B cell (primary cell): ENCODE data around the gene ZNF784. TPM values are rescaled to one million over a fixed set of nuclear protein-coding genes. Genes with fewer than 3 reads are reported as not detected.

Experiments
- ATAC-seq: fragments of 200-7000 bp; cut with Tn5 transposase; one replicate; pipeline ENCODE4 v1.10.0; 2021; ENCODE audit warnings: low read depth, mild to moderate bottlenecking, moderate number of reproducible peaks, moderate library complexity
- CTCF ChIA-PET: fragments of 350-600 bp; sonication (Branson Sonifier 250); formaldehyde crosslinking; loops from one replicate; lab custom pipeline; 2021; ENCODE audit warnings: antibody characterized with exemption, inconsistent platforms; lab: Charles Lee
- POLR2A ChIA-PET: fragments of 350-600 bp; sonication (Branson Sonifier 250); formaldehyde crosslinking; loops from one replicate; lab custom pipeline; 2021; ENCODE audit warnings: antibody characterized with exemption; lab: Charles Lee
- DNase-seq: peaks from one replicate; pipeline ENCODE4 v3.0.0; 2013
- H2AFZ ChIP-seq: 2 replicates; pipeline ENCODE4 v1.6.1; 2012; ENCODE audit warnings: mild to moderate bottlenecking, low read depth, low read length; ENCODE audit not compliant: insufficient read depth, poor library complexity, severe bottlenecking
- H3K27ac ChIP-seq, 2 donors: 1 replicate in 1 of 2; 2 replicates in 1 of 2; pipeline ENCODE4 v1.5.1; 2012 to 2013; ENCODE audit warnings: low read length in 2 of 2, mild to moderate bottlenecking in 2 of 2, moderate library complexity in 1 of 2
- H3K27me3 ChIP-seq, 4 experiments: fragments of 200-600 bp in 1 of 4; sonication (generic) in 1 of 4; replicated peaks in 1 of 4; 1 replicate in 2 of 4; 2 replicates in 2 of 4; pipeline versions ENCODE4 v1.6.1 to v1.7.0; 2013 to 2016; ENCODE audit warnings: low read length in 3 of 4, mild to moderate bottlenecking in 2 of 4, mixed read lengths in 1 of 4, moderate library complexity in 1 of 4; ENCODE audit not compliant: insufficient read depth in 4 of 4, control insufficient read depth in 3 of 4; ENCODE audit errors: control extremely low read depth in 1 of 4
- H3K36me3 ChIP-seq, 2 experiments: replicated peaks in 1 of 2; 1 replicate in 1 of 2; 2 replicates in 1 of 2; pipeline versions ENCODE4 v1.6.1 to v1.7.1; 2013; ENCODE audit warnings: low read length in 1 of 2; ENCODE audit not compliant: insufficient read depth in 2 of 2, control insufficient read depth in 1 of 2; ENCODE audit errors: control extremely low read depth in 1 of 2, extremely low read depth in 1 of 2
- H3K4me1 ChIP-seq, 2 donors: fragments of 200-600 bp in 1 of 2; sonication (generic) in 1 of 2; 1 replicate in 1 of 2; 2 replicates in 1 of 2; pipeline versions ENCODE4 v1.5.1 to v1.6.1; 2013 to 2017; ENCODE audit warnings: low read length in 2 of 2; ENCODE audit not compliant: control insufficient read depth in 2 of 2, insufficient read depth in 2 of 2
- H3K4me2 ChIP-seq: replicated peaks from 2 replicates; pipeline ENCODE3; 2012; ENCODE audit warnings: mild to moderate bottlenecking, low read depth, low read length; ENCODE audit not compliant: poor library complexity, severe bottlenecking
- H3K4me3 ChIP-seq, 5 experiments: fragments of 200-600 bp in 1 of 5; sonication (generic) in 1 of 5; 1 replicate in 3 of 5; 2 replicates in 2 of 5; pipeline versions ENCODE4 v1.5.1 to v1.7.0; 2011 to 2016; ENCODE audit warnings: low read length in 4 of 5, mild to moderate bottlenecking in 4 of 5, low read depth in 2 of 5, control low read depth in 1 of 5, moderate library complexity in 1 of 5; ENCODE audit not compliant: insufficient read depth in 1 of 5; ENCODE audit errors: control extremely low read depth in 1 of 5, extremely low read depth in 1 of 5
- H3K79me2 ChIP-seq: fragments of 200-600 bp; sonication (generic); one replicate; pipeline ENCODE4 v1.6.0; 2016; ENCODE audit warnings: low read length; ENCODE audit not compliant: control insufficient read depth, insufficient read depth
- H3K9ac ChIP-seq: fragments of 200-600 bp; sonication (generic); 2 replicates; pipeline ENCODE4 v1.6.1; 2017; ENCODE audit warnings: mild to moderate bottlenecking, low read length, moderate library complexity
- H3K9me3 ChIP-seq, 3 donors: one replicate each; pipeline versions ENCODE4 v1.6.1 to v1.7.1; 2013; ENCODE audit warnings: low read length in 2 of 3; ENCODE audit not compliant: control insufficient read depth in 2 of 3, insufficient read depth in 1 of 3; ENCODE audit errors: control extremely low read depth in 1 of 3
- H4K20me1 ChIP-seq: 2 replicates; pipeline ENCODE4 v1.6.0; 2012; ENCODE audit warnings: mild to moderate bottlenecking, low read length; ENCODE audit not compliant: insufficient read depth, control insufficient read depth, poor library complexity, severe bottlenecking
- H3K27ac Mint-ChIP-seq: one replicate; pipeline ENCODE4 v1.8.0; 2021; ENCODE audit warnings: mixed read lengths
- H3K27me3 Mint-ChIP-seq: one replicate; pipeline ENCODE4 v1.8.0; 2021; ENCODE audit warnings: mixed read lengths
- H3K4me1 Mint-ChIP-seq: one replicate; pipeline ENCODE4 v1.8.0; 2021; ENCODE audit warnings: mixed read lengths
- H3K4me3 Mint-ChIP-seq: one replicate; pipeline ENCODE4 v1.8.0; 2021; ENCODE audit warnings: mixed read lengths
- H3K9me3 Mint-ChIP-seq: one replicate; pipeline ENCODE4 v1.8.0; 2022; ENCODE audit warnings: mixed read lengths; ENCODE audit not compliant: insufficient read depth
- EZH2 ChIP-seq: IDR thresholded peaks from 2 replicates; pipeline ENCODE4 v1.6.1; 2012; ENCODE audit warnings: borderline replicate concordance, low read depth, mild to moderate bottlenecking, moderate library complexity, low read length; ENCODE audit not compliant: insufficient read depth, poor library complexity, severe bottlenecking
- WGBS: methylation state at CpG from one replicate; pipeline ENCODE4 v1.1.5; 2013; ENCODE audit warnings: missing lambda C conversion rate; ENCODE audit not compliant: insufficient coverage; 5-methylcytosine and 5-hydroxymethylcytosine counted together
- intact Hi-C: fragments of 100-400 bp; cut with micrococcal nuclease; formaldehyde crosslinking; loops from one replicate; pipeline ENCODE4 v1.10.0; 2022
- polyA minus RNA-seq: library from RNA; depleted of rRNA, polyadenylated mRNA; stranded (reverse); fragments of >200 nt; gene quantifications from 2 replicates; pipeline ENCODE4 v1.2.3, GENCODE V29; 2012
- polyA plus RNA-seq: library from polyadenylated mRNA; depleted of rRNA; stranded (reverse); fragments of >200 nt; gene quantifications from 2 replicates; pipeline ENCODE4 v1.2.3, GENCODE V29; 2012
- total RNA-seq, 2 donors: library from RNA; stranded (reverse); fragments of 120-200 nt in 1 of 2; gene quantifications; 1 replicate in 1 of 2; 2 replicates in 1 of 2; pipeline versions ENCODE4 v1.2.3 to v1.2.4, GENCODE V29; 2013 to 2022
- TF ChIP-seq, protein P1 (sequence below): fragments of 200-600 bp; IDR thresholded peaks from one replicate; pipeline ENCODE4 v1.8.0; 2022; ENCODE audit warnings: antibody characterized with exemption, mild to moderate bottlenecking

ZNF784 gene, protein sequence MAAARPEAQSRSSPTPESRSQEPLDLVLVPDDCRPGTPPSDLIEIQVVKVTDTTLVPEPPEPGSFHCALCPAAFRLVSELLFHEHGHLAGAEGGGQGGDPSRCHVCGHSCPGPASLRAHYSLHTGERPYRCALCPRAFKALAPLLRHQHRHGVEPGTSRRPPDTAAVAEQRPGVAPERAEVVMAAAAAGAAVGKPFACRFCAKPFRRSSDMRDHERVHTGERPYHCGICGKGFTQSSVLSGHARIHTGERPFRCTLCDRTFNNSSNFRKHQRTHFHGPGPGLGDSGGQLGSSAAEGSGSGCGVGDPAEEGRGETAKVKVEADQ
- 9.7 and 11.5 TPM in 2 replicates for total RNA-seq
- total RNA-seq (2013), result 3.3 TPM
- polyA plus RNA-seq, result 9.2 and 13.3 TPM in 2 replicates
- 19.3 and 20.1 TPM in 2 replicates for polyA minus RNA-seq

DNA sequence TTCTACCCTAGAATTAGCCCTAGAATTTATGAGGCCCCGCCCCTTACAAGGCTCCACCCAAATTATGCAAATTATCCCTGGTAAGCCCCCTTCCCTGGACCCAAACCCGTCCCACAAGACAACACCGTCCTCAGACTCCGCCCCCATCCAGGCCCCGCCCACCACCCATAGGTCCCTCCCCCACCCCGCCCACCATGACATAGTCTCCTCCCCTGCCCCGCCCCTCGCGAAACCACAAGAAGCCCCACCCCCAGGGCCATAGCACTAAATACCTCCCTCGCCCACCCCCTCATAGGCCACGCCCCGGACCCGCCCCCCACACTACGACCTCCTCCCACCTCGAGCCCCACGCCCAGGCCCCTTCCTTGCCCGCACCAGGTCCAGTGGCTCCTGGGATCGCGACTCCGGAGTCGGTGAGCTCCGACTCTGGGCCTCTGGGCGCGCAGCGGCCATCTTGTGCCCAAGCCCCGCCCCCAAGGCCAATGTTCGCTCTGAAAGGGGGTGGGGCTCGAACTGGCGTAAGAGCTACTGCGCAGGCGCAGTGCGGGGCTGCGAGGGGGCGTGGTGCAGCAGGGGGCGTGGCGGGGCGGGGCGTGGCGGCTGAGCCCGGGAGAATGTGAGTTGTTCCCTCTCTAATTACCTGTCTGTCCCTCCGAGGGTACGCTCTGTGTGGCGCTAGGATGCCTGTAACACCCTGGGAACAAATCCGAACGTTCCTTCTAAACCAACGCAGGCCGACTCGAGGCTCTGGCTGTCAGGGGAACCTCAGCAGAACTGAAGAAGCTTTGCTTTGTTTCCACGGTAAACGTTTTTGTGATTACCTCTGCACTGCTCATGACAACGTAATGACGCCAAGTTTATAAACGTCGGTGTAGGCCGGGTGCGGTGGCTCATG is at the start of gene ZNF784:
TSS of gene ZNF784 (minus strand) at position 458 of the 895 bp plus-strand sequence. CDS start at position 453, 5 bp downstream.
- Histone ChIP-seq H3K9me3 (no peaks in the 10 kb centered on the region), H3K4me3 (peak within 1 kb of the TSS in 4 of 5 experiments; percentile 47 to 84 (median 69)), H3K4me1 (peaks cover 10 to 14% of the 10 kb centered on the region in 2 donors), H3K79me2 (peaks cover 8% of the 10 kb centered on the region), H3K27me3 (no peaks in the 10 kb centered on the region), H4K20me1 (peaks cover 7% of the 10 kb centered on the region), H2AFZ (peak within 1 kb of the TSS; percentile 82), H3K36me3 (peaks cover 0 to 6% of the 10 kb centered on the region in 2 experiments), H3K27ac (peak within 1 kb of the TSS; percentile 87), H3K9ac (peak within 1 kb of the TSS; percentile 85), H3K4me2 (peak within 1 kb of the TSS; percentile 81)
- peak within 1 kb of the TSS; percentile 99 for H3K27ac Mint-ChIP-seq
- CTCF ChIA-PET, result interaction anchor here (0.6 to 3.8 kb wide), 15 partner anchors 9 to 483 kb away, joined by 3 to 27 read pairs (median 5); partner anchors contain the start of genes FIZ1, ZNF628 and ZNF865
- POLR2A ChIA-PET, result interaction anchor here (0.5 to 2.4 kb wide), 18 partner anchors 8 to 496 kb away, joined by 3 to 58 read pairs (median 5); partner anchors contain the start of genes CCDC106, FIZ1, U2AF2 and UBE2S
- H3K27me3 Mint-ChIP-seq, result no peaks in the 10 kb centered on the region
- intact Hi-C loops, result loop anchor here (1.0 to 10.0 kb wide), 9 partner anchors 8 to 520 kb away; partner anchors contain the start of genes FIZ1, ISOC2, UBE2S and ZNF444
- H3K4me3 Mint-ChIP-seq, result peak within 1 kb of the TSS; percentile 95
- no peaks in the 10 kb centered on the region for H3K9me3 Mint-ChIP-seq
- DNase-seq (peak; percentile 97), ATAC-seq (peak; percentile 86)
- peaks cover 18% of the 10 kb centered on the region for H3K4me1 Mint-ChIP-seq
- no peak for TF ChIP-seq EZH2
- under 1% methylated on average over 49 of the region's 56 CpGs for WGBS

DNA sequence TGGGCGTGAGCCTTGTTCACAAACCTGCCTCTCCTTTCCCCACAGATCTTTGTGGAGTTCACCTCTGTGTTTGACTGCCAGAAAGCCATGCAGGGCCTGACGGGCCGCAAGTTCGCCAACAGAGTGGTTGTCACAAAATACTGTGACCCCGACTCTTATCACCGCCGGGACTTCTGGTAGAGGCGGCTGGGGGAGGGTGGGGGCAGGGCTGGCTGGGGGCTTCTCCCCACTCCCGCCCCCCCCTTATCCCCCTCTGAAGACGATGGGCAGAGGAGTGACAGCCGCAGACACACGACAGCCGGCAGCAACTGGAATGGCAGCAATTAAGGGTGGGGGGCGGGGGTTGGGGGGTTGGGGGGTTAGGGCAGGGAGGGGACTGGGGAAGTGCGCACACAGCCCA is 49.5 kb upstream of the ZNF784 start:
- peaks cover 32 to 47% of the 10 kb centered on the region in 2 donors for H3K4me1 ChIP-seq
- peak overlapping the region; percentile 29 to 76 for H3K27ac ChIP-seq
- intact Hi-C loops, result no loop called here
- Mint-ChIP-seq H3K27me3 (no peaks in the 10 kb centered on the region), H3K27ac (peak overlapping the region; percentile 79), H3K4me3 (peak overlapping the region; percentile 63), H3K9me3 (no peaks in the 10 kb centered on the region), H3K4me1 (peaks cover 62% of the 10 kb centered on the region)
- peaks cover 0 to 57% of the 10 kb centered on the region in 2 experiments for H3K36me3 ChIP-seq
- H4K20me1 ChIP-seq, result peaks cover 73% of the 10 kb centered on the region
- H3K27me3 ChIP-seq, result no peaks in the 10 kb centered on the region
- H3K4me3 ChIP-seq, result no peak overlapping the region
- ChIA-PET CTCF (interaction anchor here (0.9 to 3.7 kb wide), 4 partner anchors 11 to 42 kb away, joined by 3 to 46 read pairs (median 5); partner anchors contain the start of genes CCDC106 and U2AF2), POLR2A (interaction anchor here (1.1 to 1.3 kb wide), 2 partner anchors 19 to 36 kb away, joined by 3 to 6 read pairs; partner anchors contain the start of gene U2AF2)
- no peak overlapping the region for H2AFZ ChIP-seq
- H3K79me2 ChIP-seq, result peaks cover 68% of the 10 kb centered on the region
- H3K9ac ChIP-seq, result no peak overlapping the region
- WGBS, result 100% methylated on average over 1 of the region's 15 CpGs
- DNase-seq (no peak), ATAC-seq (no peak)
- no peaks in the 10 kb centered on the region for H3K9me3 ChIP-seq
- no peak overlapping the region for H3K4me2 ChIP-seq
- TF ChIP-seq, protein P1, sequence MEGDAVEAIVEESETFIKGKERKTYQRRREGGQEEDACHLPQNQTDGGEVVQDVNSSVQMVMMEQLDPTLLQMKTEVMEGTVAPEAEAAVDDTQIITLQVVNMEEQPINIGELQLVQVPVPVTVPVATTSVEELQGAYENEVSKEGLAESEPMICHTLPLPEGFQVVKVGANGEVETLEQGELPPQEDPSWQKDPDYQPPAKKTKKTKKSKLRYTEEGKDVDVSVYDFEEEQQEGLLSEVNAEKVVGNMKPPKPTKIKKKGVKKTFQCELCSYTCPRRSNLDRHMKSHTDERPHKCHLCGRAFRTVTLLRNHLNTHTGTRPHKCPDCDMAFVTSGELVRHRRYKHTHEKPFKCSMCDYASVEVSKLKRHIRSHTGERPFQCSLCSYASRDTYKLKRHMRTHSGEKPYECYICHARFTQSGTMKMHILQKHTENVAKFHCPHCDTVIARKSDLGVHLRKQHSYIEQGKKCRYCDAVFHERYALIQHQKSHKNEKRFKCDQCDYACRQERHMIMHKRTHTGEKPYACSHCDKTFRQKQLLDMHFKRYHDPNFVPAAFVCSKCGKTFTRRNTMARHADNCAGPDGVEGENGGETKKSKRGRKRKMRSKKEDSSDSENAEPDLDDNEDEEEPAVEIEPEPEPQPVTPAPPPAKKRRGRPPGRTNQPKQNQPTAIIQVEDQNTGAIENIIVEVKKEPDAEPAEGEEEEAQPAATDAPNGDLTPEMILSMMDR, result no peak
- no peak for TF ChIP-seq EZH2
